Mesodermal cell (in vitro differentiated cells): ENCODE measurements around the gene GPD1.
"Not testable (repeated sequence)": the region's sequence is repeated elsewhere in the genome, so short reads cannot be mapped to it uniquely, and the experiment has no call there.

Experiments
- H3K27ac ChIP-seq: 2 replicates; pipeline ENCODE4 v1.7.0; 2013; ENCODE audit warnings: mild to moderate bottlenecking, low read depth, low read length, moderate library complexity; ENCODE audit not compliant: severe bottlenecking
- H3K36me3 ChIP-seq: 2 replicates; pipeline ENCODE4 v1.7.1; 2013; ENCODE audit warnings: mild to moderate bottlenecking, low read length, moderate library complexity; ENCODE audit not compliant: control insufficient read depth, insufficient read depth
- H3K4me1 ChIP-seq: one replicate; pipeline ENCODE4 v1.7.1; 2013; ENCODE audit warnings: mild to moderate bottlenecking, low read length; ENCODE audit not compliant: insufficient read depth, control insufficient read depth, poor library complexity, severe bottlenecking
- H3K4me3 ChIP-seq: 2 replicates; pipeline ENCODE4 v1.7.0; 2013; ENCODE audit warnings: low read length, control low read depth, mild to moderate bottlenecking; ENCODE audit not compliant: insufficient read depth, poor library complexity, severe bottlenecking; ENCODE audit errors: extremely low read depth
- H3K9me3 ChIP-seq: 2 replicates; pipeline ENCODE4 v1.7.1; 2013; ENCODE audit warnings: mild to moderate bottlenecking, low read length, moderate library complexity; ENCODE audit not compliant: control insufficient read depth
- WGBS, 2 experiments: methylation state at CpG; one replicate each; pipeline ENCODE4 v1.1.5; 2013; ENCODE audit warnings: missing lambda C conversion rate in 2 of 2; ENCODE audit not compliant: insufficient coverage in 2 of 2; 5-methylcytosine and 5-hydroxymethylcytosine counted together

Gene GPD1

GRCh38 chr12:50127546-50127945 lies 23.7 kb downstream of the GPD1 start:
- WGBS, 2 experiments: 100% methylated on average over 1 to 2 of the region's 2 CpGs
- Histone ChIP-seq H3K4me3 (no peak overlapping the region), H3K36me3 (peaks cover 71% of the 10 kb centered on the region), H3K27ac (no peak overlapping the region), H3K4me1 (no peaks in the 10 kb centered on the region), H3K9me3 (no peaks in the 10 kb centered on the region)

- Histone ChIP-seq H3K36me3 (peaks cover 77% of the 10 kb centered on the region), H3K9me3 (no peaks in the 10 kb centered on the region), H3K4me1 (no peaks in the 10 kb centered on the region), H3K27ac (no peak overlapping the region), H3K4me3 (no peak overlapping the region)
- WGBS, 2 experiments: 90 to 100% methylated on average over 2 to 4 of the region's 4 CpGs
Measured at GRCh38 chr12:50129290-50129689, 25.5 kb downstream of the GPD1 start.

- H3K9me3 ChIP-seq: no peaks in the 10 kb centered on the region
- 86 to 95% methylated on average over 2 of the region's 2 CpGs for WGBS, 2 experiments
Measured at GRCh38 chr12:50132505-50133135, 28.8 kb downstream of the GPD1 start.

GRCh38 chr12:50142993-50143392 lies 39.2 kb downstream of the GPD1 start:
- Histone ChIP-seq H3K36me3 (peaks cover 58% of the 10 kb centered on the region), H3K27ac (no peak overlapping the region), H3K4me1 (no peaks in the 10 kb centered on the region), H3K4me3 (no peak overlapping the region), H3K9me3 (no peaks in the 10 kb centered on the region)
- WGBS, 2 experiments: 89 to 96% methylated on average over 6 of the region's 8 CpGs

More at GRCh38 chr12:50132505-50133135, 28.8 kb downstream of the GPD1 start:
- Histone ChIP-seq H3K4me1 (peaks cover 4% of the 10 kb centered on the region), H3K4me3 (no peak overlapping the region), H3K27ac (no peak overlapping the region), H3K36me3 (peaks cover 90% of the 10 kb centered on the region)

- peaks cover 46% of the 10 kb centered on the region for H3K36me3 ChIP-seq
- H3K27ac ChIP-seq: no peak overlapping the region
- no CpG with 5 or more reads among the region's 2 CpGs for whole genome bisulfite sequencing, 2 experiments
- H3K4me1 ChIP-seq: no peaks in the 10 kb centered on the region
- H3K4me3 ChIP-seq: no peak overlapping the region
- H3K9me3 ChIP-seq: no peaks in the 10 kb centered on the region
Measured at GRCh38 chr12:50145439-50145838, 41.6 kb downstream of the GPD1 start.

GRCh38 chr12:50147281-50147680 lies 43.5 kb downstream of the GPD1 start:
- Histone ChIP-seq H3K4me1 (no peaks in the 10 kb centered on the region), H3K27ac (no peak overlapping the region), H3K36me3 (peaks cover 28% of the 10 kb centered on the region), H3K9me3 (no peaks in the 10 kb centered on the region), H3K4me3 (no peak overlapping the region)
- WGBS, 2 experiments: 60 to 81% methylated on average over 1 to 2 of the region's 4 CpGs

GRCh38 chr12:50148011-50148410 lies 44.2 kb downstream of the GPD1 start:
- H3K4me1 ChIP-seq: not testable (repeated sequence)
- WGBS, 2 experiments: 92 to 100% methylated on average over 5 to 6 of the region's 6 CpGs
- peaks cover 23% of the 10 kb centered on the region for H3K36me3 ChIP-seq

GRCh38 chr12:50149311-50149710 lies 45.5 kb downstream of the GPD1 start:
- no peaks in the 10 kb centered on the region for H3K4me1 ChIP-seq
- H3K36me3 ChIP-seq: peaks cover 21% of the 10 kb centered on the region
- no peak overlapping the region for H3K27ac ChIP-seq
- no peak overlapping the region for H3K4me3 ChIP-seq
- no peaks in the 10 kb centered on the region for H3K9me3 ChIP-seq
- 100% methylated on average over 1 of the region's 3 CpGs; no CpG with 5 or more reads in 1 of the 2 experiments for WGBS, 2 experiments

More at GRCh38 chr12:50148011-50148410, 44.2 kb downstream of the GPD1 start:
- not testable (repeated sequence) for H3K4me3 ChIP-seq, H3K9me3 ChIP-seq, H3K27ac ChIP-seq

- no peaks in the 10 kb centered on the region for H3K4me1 ChIP-seq
- H3K36me3 ChIP-seq: peaks cover 24% of the 10 kb centered on the region
- no peak overlapping the region for H3K4me3 ChIP-seq
- H3K27ac ChIP-seq: no peak overlapping the region
- no peaks in the 10 kb centered on the region for H3K9me3 ChIP-seq
- WGBS, 2 experiments: 91 to 100% methylated on average over 1 of the region's 1 CpG
Measured at GRCh38 chr12:50151047-50151687, 47.4 kb downstream of the GPD1 start.

GRCh38 chr12:50154947-50155346 lies 51.1 kb downstream of the GPD1 start:
- H3K4me3 ChIP-seq, H3K27ac ChIP-seq, H3K9me3 ChIP-seq, H3K4me1 ChIP-seq: not testable (repeated sequence)
- WGBS, 2 experiments: 95 to 100% methylated on average over 3 of the region's 5 CpGs
- peaks cover 48% of the 10 kb centered on the region for H3K36me3 ChIP-seq

GRCh38 chr12:50156641-50157040 lies 52.8 kb downstream of the GPD1 start:
- Histone ChIP-seq H3K27ac (no peak overlapping the region), H3K4me1 (no peaks in the 10 kb centered on the region), H3K9me3 (peaks cover 6% of the 10 kb centered on the region), H3K4me3 (no peak overlapping the region), H3K36me3 (peaks cover 56% of the 10 kb centered on the region)
